ENCODE measurements around the gene TDRD12.

- TF ChIP-seq RAD21 (IDR thresholded peaks at IDR 0.05; ENCODE audit: low read depth) (no peak), TAF1 (IDR thresholded peaks at IDR 0.05; ENCODE audit: low read depth) (no peak), CEBPB (IDR thresholded peaks at IDR 0.05) (no peak)
Observed at GRCh38 chr19:32869966-32870573, 150.5 kb downstream of the TDRD12 start.
